Measurements from ENCODE around the gene CASP1.

Gene CASP1

DNA sequence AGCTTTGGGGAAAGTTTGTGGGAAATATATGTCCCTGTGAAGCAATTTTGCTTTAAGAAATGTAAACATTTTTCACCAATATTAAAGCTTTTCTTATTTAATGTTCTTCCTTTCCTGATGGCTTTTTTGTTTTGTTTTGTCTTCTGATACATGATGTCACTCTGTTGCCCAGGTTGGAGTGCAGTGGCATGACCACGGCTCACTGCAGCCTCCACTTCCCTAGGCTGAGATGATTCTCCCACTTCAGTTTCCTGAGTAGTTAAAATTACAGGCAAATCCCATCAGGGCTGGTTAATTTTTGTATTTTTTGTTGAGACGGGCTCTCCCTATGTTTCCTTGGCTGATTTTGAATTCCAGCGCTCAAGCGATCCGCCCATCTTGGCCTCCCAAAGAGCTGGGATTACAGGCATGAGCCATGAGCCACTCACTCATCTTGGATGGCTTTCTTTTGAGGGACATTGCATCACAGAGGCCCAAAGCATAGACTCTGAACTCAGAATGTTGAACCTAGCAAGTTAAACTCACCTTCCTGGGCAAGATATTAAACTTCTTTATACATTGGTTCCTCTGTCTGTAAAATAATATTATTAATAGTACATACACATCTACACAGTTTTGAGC, 10.8 kb upstream of the CASP1 start:
- DNase-seq (ENCODE audit: low read depth) = peak; percentile 54

- peak; percentile 83 for DNase-seq (ENCODE audit: low read depth)
Observed at GRCh38 chr11:105044557-105045524, 9.9 kb upstream of the CASP1 start, which contains the start of gene CARD16. Gene CARD16, minus strand, starts transcription at chr11:105045335. Its CDS starts 38 bp downstream, at chr11:105045297.

DNA sequence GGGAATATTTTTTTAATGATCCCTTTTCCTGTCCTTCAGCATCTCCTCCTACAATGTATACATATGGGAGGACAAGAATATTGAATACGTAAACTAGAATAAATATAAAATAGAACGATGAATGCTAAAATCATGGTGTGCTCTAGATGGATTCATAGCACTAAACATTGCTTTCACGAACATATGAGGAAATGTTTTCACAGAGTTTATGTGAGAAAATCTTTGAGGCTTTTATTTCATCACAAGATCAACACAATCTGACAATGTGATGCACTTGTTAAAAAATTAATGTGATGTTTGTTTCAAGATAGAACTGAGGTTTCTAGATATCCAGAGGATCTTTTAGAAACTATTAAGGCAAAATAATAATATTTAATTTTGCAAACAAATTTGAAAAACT, 7.2 kb upstream of the CASP1 start:
- no peak for DNase-seq (ENCODE audit: low read depth)

- no peak for DNase-seq (ENCODE audit: low read depth)
Observed at GRCh38 chr11:105040703-105041102, 5.8 kb upstream of the CASP1 start.

DNA sequence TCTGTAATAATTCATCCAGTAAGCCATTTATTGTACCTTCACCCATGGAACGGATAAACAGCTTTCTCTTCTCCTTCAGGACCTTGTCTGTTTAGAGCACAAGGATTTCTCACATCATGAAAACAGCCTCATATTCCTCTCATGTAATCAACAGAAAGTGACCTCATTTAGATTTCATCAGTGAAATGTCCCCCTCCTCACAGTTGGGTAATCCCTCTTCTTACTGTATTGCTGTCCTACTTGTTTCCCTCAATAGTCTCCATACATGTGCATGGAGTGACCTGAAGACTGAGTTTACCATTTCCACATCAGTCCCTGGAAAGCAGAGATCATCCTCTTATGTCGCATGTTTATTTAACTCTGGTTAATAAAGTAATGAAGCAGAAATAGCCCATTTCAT, 556 bp downstream of the CASP1 start:
- peak; percentile 17 for DNase-seq (ENCODE audit: low read depth)

GRCh38 chr11:105033781-105034180, 1.2 kb downstream of the CASP1 start:
- DNase-seq (ENCODE audit: low read depth) = no peak

DNA sequence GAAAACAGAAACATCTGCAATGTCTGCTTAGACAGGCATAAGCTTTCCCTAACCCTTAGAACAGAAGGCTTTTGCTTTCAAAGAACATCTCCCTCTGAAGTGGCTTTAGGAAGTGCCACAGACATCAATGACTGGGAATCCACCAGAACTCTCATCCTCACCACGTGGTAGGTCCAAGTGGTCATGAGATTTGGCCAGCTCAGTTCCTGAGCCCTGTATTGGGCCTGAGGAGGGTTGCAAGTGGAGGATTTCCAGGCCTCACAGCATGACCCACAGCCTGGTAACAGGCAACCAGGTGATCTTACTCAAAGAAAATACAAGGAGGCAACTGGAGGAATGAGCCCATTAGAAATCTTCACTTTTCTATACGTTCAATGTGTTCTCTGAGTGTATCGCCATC, 1.6 kb downstream of the CASP1 start:
- DNase-seq (ENCODE audit: low read depth) = no peak

DNA sequence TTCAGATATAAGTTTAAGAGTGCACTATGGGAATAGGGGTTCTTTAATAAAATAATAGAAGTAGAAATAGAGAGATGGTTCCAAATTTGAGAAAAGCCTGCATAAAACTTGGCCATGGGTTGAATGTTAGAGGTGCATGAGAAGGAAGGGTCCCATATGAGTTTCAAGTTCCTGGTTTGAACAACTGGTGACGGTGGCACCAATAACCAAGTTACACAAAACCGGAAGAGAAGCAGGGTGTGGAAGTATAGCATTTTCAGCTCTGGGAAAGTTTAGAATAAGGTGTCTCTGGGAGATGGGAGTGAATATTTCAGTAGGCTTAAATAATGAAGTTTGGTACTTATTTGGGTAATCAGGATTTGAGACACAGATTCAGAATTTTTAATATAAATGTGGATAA, 2.4 kb downstream of the CASP1 start:
- DNase-seq (ENCODE audit: low read depth) = no peak

DNA sequence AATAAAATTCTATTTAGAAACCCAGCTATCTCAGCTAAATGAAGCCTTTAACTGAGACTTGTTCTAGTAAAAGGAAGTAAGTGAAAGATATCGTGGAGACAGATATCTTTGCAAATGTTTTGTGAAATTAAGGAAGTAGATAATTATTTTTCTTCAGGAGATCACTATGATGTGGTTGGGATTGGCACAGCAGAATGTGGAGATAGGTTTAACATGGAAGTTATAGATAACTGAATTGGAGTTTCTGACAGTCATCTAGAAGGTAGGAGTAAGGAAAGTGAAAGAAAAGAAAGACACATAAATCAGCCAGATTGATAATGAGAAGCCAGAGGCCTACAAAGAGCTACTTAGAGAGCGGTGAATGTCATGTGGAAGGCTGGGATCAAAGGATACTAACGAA, 7.3 kb downstream of the CASP1 start:
- no peak for DNase-seq (ENCODE audit: low read depth)

GRCh38 chr11:105024394-105024793, 10.6 kb downstream of the CASP1 start:
- no peak for DNase-seq (ENCODE audit: low read depth)

DNA sequence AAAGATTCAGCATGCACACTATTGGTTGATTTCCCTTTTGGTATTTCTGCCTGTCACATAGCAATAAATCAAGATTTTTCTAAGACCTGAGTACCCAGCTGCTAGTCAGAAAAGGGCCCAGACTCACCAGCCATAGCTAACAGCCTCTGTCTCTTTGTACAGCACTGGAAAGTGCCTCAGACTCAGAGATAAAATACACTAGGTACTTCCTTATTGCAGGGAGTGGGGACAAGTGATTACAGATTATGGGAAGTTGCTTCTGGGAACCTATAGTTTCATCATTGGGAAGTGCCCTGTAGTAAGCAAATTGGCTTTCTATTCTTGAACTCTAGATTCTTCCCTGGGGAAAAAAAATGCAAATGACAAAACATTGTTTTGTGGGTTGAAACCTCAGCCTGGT, 11.9 kb downstream of the CASP1 start, which contains the start of gene CASP5:
Gene CASP5, minus strand, starts transcription at position 166 of the 400 bp plus-strand sequence. Its CDS starts 32 bp downstream, at position 134.
- DNase-seq (ENCODE audit: low read depth) = no peak

DNA sequence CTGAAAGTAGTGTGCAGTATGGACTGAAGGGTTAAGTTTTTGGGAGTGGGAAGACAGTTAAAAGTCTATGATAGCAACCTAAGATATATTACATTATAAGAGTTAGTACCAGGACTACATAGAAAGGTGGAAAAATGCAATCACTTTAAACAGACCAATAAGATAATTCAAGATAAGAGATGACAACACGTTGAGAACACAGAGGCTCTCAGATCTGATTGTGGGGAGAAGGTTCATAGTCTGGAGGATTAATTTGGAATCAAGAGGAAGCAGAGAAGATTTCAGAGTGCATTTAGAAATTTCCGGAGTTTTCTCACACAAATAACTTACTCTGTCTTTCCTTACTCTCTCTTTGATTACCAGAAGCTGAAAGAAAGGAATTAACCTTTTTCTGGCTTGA, 12.4 kb downstream of the CASP1 start:
- DNase-seq (ENCODE audit: low read depth) = peak; percentile 36

DNA sequence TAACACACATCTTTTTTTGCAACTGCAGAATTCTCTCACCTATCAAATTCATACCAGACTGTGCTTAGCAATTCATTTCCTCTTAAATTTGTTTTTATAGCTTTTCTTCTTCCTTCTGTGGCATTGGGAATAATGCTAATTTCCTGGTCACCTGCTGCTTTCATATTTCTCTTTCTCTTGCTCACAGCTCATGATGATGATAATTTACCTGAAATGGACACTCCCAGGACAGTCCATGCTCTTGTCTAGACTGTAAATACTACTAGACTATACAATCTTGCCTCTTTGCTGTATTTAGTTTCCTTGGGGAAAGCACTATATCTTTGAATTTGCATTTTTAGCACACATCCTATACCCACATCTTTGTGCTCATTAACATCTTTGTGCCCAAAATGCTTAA, 27.5 kb downstream of the CASP1 start:
- DNase-seq (ENCODE audit: low read depth) = no peak

GRCh38 chr11:105005451-105005845, 29.5 kb downstream of the CASP1 start:
- no peak for DNase-seq (ENCODE audit: low read depth)

GRCh38 chr11:105004021-105004420, 30.9 kb downstream of the CASP1 start:
- DNase-seq (ENCODE audit: low read depth) = no peak

DNA sequence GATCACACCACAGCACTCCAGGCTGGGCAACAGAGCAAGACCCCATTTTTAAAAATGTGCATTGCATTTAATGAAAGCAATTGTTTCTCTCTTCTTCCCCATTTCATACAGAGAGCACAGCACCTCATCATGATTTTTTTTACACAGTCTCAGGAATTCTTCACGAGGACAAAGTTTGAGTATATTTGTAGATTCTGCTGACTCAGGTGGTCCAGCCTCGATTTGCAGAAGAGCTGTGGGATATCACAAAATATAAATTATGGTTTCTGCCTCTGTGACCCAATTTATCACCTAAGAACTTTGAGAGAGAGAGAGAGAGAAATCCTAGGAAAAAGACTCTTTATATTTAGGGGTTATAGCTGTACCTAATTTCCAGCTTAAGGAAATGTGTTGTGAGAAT, 31.8 kb downstream of the CASP1 start:
- DNase-seq (ENCODE audit: low read depth) = no peak

- DNase-seq (ENCODE audit: low read depth) = no peak
Observed at GRCh38 chr11:105000797-105001196, 34.1 kb downstream of the CASP1 start.

DNA sequence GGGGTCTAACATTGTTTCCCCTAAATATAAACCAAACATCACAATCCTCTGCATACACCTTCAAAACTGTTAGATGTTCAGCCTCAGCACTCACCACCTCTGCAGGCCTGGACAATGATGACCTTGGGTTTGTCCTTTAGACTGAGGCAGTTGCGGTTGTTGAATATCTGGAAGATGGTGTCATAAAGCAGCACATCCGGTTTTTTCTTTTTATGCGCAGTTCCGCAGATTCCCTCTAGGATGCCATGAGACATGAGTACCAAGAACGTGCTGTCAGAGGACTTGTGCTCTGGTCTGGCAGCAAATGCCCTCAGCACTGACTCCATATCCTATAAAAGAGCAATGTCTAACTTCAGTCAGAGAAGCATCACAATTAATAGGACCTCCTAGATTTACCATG, 34.8 kb downstream of the CASP1 start:
- DNase-seq (ENCODE audit: low read depth) = peak; percentile 24

DNA sequence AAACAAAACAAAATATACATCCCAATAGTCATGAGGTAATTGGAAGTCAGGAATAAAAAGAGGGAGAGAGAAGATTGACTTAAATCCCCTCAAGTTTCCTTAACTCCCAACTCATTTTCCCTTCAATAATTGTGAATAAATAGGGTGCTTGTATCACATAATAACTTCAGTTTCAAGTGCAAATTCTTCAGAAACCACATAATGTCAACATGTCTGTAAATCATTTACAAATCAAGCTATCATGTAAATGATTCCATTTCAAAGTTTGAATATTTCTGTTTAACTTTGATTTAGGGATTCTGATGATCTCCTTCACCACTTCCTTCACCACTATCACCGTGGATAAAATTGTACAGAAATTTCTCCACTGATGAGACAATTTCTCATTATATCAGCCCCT, 35.2 kb downstream of the CASP1 start:
- peak; percentile 30 for DNase-seq (ENCODE audit: low read depth)

- peak; percentile 87 for DNase-seq (ENCODE audit: low read depth)
Observed at GRCh38 chr11:104997288-104997687, 37.7 kb downstream of the CASP1 start.

GRCh38 chr11:104995001-104995408, 39.9 kb downstream of the CASP1 start:
- no peak for DNase-seq (ENCODE audit: low read depth)

DNA sequence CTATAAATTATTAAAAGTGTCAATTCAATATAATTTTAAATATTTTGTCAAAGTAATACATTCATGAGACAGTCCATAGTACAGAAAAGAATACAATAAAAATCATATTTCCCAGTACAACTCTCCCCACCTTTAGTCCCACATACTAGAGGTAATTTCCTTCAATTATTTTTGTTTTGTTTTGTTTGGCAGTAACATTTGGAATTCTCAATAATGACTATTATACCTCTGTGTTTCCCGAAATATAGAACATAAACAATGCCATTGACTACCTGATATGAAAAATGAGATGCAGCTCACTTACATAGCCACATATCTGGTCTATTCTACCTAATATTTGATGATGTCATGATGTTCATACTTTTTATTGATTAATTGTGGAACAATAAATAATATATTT, 42.2 kb downstream of the CASP1 start:
- DNase-seq (ENCODE audit: low read depth) = no peak

DNA sequence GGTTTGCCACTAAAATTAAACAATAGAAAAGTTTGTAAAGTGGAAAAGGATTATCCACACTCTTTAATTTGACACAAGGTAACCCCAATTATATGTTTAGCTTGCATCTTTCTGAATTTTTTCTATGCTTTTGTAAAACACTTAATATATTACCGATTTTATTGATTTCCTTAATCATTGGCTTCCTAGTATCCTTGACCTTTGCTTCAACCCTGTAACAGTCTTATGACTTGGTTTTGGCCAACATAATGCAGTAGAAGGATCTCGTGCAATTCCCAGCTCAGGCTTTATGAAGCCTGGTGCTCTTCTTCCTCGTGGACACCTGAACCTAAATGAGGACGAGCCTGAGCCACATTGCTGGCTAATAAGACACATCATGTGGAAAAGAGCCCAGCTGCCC, 43.0 kb downstream of the CASP1 start:
- DNase-seq (ENCODE audit: low read depth) = no peak
